IPS-20b (cell line): Measurements from ENCODE around the gene ADCY5.
A peak's percentile ranks its signal among the peaks of the same experiment; 100 is the strongest.

ENCODE experiments used
- H3K27ac ChIP-seq: one replicate; pipeline ENCODE4 v1.5.1; 2013; ENCODE audit warnings: low read length
- H3K27me3 ChIP-seq: 2 replicates; pipeline ENCODE4 v1.6.1; 2013; ENCODE audit warnings: mild to moderate bottlenecking, low read length, inconsistent platforms; ENCODE audit not compliant: insufficient read depth
- H3K36me3 ChIP-seq: 2 replicates; pipeline ENCODE4 v1.6.1; 2013; ENCODE audit warnings: low read depth, mild to moderate bottlenecking, inconsistent platforms, low read length, moderate library complexity; ENCODE audit not compliant: insufficient read depth
- H3K4me1 ChIP-seq: 2 replicates; pipeline ENCODE4 v1.6.1; 2013; ENCODE audit warnings: mild to moderate bottlenecking, control low read depth, inconsistent platforms, low read length, moderate library complexity; ENCODE audit not compliant: insufficient read depth
- H3K4me3 ChIP-seq: 2 replicates; pipeline ENCODE4 v1.5.1; 2013; ENCODE audit warnings: mild to moderate bottlenecking, low read length, inconsistent platforms
- H3K9ac ChIP-seq: 2 replicates; pipeline ENCODE4 v1.6.1; 2013; ENCODE audit warnings: low read depth, mild to moderate bottlenecking, inconsistent platforms, low read length, moderate library complexity
- H3K9me3 ChIP-seq: 2 replicates; pipeline ENCODE4 v1.6.1; 2013; ENCODE audit warnings: mild to moderate bottlenecking, low read depth, low read length, inconsistent platforms; ENCODE audit not compliant: insufficient read depth

Gene ADCY5

DNA sequence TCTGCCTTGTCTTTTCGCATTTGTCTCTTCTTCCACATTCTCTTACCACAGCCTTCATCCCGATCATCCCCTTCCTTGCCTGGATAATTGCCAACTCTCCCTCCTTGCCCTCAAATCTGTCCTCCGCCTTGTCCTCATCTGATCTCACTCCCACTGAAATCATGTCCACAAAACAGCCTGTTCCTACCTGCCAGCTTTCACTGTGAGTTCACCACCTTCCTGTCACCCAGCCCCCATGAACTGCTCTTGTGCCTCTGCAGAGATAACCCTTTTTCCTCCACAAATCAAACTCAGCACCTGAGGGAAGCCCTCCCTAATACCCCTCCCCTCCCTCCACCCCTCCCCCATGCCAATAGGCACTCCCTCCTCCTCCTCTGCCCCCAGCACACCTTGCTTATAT is 4.8 kb upstream of the ADCY5 start:
- Histone ChIP-seq H3K27ac (no peak overlapping the region), H3K27me3 (peaks cover 26% of the 10 kb centered on the region), H3K9ac (no peak overlapping the region), H3K4me1 (peaks cover 10% of the 10 kb centered on the region; the same call in 1 of the 2 replicates), H3K9me3 (no peaks in the 10 kb centered on the region), H3K36me3 (no peaks in the 10 kb centered on the region), H3K4me3 (no peak overlapping the region)

GRCh38 chr3:123451186-123451585 is 2.3 kb upstream of the ADCY5 start:
- no peaks in the 10 kb centered on the region for H3K9me3 ChIP-seq
- no peak overlapping the region for H3K27ac ChIP-seq
- H3K9ac ChIP-seq = no peak overlapping the region
- no peaks in the 10 kb centered on the region for H3K36me3 ChIP-seq
- no peaks in the 10 kb centered on the region for H3K4me1 ChIP-seq
- H3K27me3 ChIP-seq = peaks cover 49% of the 10 kb centered on the region
- H3K4me3 ChIP-seq = no peak overlapping the region

DNA sequence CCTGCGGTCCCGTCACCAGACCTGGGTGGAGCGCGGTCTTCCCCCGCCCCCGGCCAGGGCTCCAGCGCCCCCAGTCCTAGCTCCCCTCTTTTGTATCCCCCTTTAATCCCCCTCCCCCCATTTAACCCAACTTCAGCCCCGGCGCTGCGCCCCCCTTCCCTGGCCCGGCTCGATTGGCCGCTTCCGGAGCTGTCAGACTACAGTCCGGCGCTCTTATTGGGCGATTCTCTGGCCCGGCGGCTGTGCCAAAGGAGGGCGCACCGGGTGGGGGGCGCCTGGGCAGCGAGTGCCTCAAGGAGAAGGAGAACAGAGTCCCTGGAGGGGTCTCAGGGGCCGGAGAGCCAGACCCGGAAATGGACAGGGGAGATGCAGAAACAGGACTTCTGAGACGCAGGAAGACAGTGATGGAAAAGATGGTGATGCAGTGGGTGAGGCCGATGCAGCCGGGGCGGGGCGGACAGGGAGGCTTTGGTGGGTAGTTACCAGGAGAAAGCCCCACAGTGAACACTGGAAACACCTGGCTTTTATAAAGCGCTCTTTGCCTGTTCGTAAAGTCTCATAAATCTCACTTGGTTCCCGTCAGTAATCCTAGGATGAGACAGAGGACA is 1.2 kb upstream of the ADCY5 start:
- peaks cover 60% of the 10 kb centered on the region for H3K27me3 ChIP-seq
- H3K9me3 ChIP-seq = no peaks in the 10 kb centered on the region
- peaks cover under 1% of the 10 kb centered on the region; the same call in 1 of the 2 replicates for H3K4me1 ChIP-seq
- H3K27ac ChIP-seq = no peak overlapping the region
- no peak overlapping the region for H3K9ac ChIP-seq
- peak overlapping the region; percentile 68; the same call in 1 of the 2 replicates for H3K4me3 ChIP-seq
- no peaks in the 10 kb centered on the region for H3K36me3 ChIP-seq

DNA sequence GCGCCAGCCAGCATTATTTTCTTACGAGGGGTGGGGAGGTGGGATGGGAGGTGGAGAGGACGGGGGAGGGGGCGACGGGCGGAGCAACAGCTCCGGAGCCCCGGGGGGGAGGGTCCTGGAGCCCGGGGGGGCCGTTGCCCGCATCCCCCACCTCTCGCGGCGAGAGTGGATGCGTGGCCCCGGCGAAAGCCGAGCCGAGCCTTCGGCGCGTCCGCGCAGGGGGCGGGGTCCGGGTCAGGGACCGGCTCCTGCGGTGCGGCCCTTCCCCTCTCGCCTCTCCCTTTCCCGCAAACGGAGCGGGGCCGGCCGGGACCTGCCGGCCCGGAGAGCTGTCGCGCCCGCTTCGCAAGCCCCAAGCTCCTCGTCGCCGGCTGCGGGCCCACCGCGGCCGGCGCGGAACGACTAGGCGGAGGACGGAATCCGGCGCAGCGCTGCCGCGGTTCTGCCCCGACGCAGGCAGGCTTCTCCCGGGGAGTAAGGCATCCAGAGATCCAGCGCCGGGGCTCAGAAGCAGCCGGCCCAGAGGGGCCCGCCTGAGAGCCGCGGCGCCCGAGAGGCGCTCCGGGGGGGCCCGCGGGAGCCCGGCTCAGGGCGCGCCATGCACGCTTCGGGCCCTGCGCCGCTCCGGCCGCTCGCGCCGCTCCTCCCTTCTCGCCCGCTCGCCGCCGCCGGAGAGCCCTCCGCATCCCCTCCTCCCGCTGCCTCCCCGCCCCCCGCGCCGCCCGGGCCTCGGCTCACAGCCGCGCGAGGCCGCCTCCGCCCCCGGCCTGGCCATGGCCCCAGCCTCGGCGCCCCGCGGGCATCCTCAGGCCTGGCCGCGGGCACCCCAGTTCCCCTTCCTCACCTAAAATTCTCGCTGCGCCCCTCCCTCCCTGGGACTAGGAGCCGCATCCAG is 459 bp upstream of the ADCY5 start:
- H3K9ac ChIP-seq = no peak overlapping the region
- peak overlapping the region; percentile 68; the same call in 1 of the 2 replicates for H3K4me3 ChIP-seq
- no peaks in the 10 kb centered on the region for H3K9me3 ChIP-seq
- H3K36me3 ChIP-seq = no peaks in the 10 kb centered on the region
- peaks cover 67% of the 10 kb centered on the region for H3K27me3 ChIP-seq
- H3K4me1 ChIP-seq = peaks cover 4% of the 10 kb centered on the region; the same call in 1 of the 2 replicates
- H3K27ac ChIP-seq = no peak overlapping the region

GRCh38 chr3:123447749-123448517 is 957 bp downstream of the ADCY5 start:
- no peaks in the 10 kb centered on the region for H3K36me3 ChIP-seq
- H3K4me1 ChIP-seq = peaks cover 4% of the 10 kb centered on the region; the same call in 1 of the 2 replicates
- no peaks in the 10 kb centered on the region for H3K9me3 ChIP-seq
- peak overlapping the region; percentile 68; the same call in 1 of the 2 replicates for H3K4me3 ChIP-seq
- no peak overlapping the region for H3K27ac ChIP-seq
- peaks cover 68% of the 10 kb centered on the region for H3K27me3 ChIP-seq
- no peak overlapping the region for H3K9ac ChIP-seq

DNA sequence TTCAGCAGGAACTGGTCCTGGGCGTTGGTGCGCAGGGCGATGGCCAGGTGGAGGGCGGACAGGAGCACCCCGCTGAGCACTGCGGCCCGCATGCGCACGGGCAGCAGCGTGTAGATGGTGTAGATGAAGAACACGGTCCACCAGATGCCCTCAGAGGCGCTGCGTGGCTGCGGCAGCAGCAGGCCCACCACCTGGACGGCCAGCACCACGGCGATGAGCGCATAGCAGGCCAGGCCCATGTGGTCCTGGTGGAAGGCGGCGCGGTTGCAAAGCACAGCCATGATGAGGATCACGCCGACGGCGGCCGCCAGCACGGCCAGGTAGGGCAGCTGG is 1.5 kb downstream of the ADCY5 start:
- H3K36me3 ChIP-seq = no peaks in the 10 kb centered on the region
- H3K4me1 ChIP-seq = peaks cover 4% of the 10 kb centered on the region; the same call in 1 of the 2 replicates
- no peak overlapping the region for H3K27ac ChIP-seq
- H3K27me3 ChIP-seq = peaks cover 68% of the 10 kb centered on the region
- H3K9me3 ChIP-seq = no peaks in the 10 kb centered on the region
- no peak overlapping the region for H3K9ac ChIP-seq
- H3K4me3 ChIP-seq = no peak overlapping the region

- Histone ChIP-seq H3K9ac (no peak overlapping the region), H3K36me3 (no peaks in the 10 kb centered on the region), H3K4me3 (no peak overlapping the region), H3K27me3 (peaks cover 68% of the 10 kb centered on the region), H3K9me3 (no peaks in the 10 kb centered on the region), H3K4me1 (peaks cover 4% of the 10 kb centered on the region; the same call in 1 of the 2 replicates), H3K27ac (no peak overlapping the region)
Measured at GRCh38 chr3:123446610-123447109, 2.2 kb downstream of the ADCY5 start.

GRCh38 chr3:123446210-123446609 is 2.7 kb downstream of the ADCY5 start:
- H3K4me3 ChIP-seq = no peak overlapping the region
- H3K27ac ChIP-seq = no peak overlapping the region
- peaks cover 4% of the 10 kb centered on the region; the same call in 1 of the 2 replicates for H3K4me1 ChIP-seq
- H3K9ac ChIP-seq = no peak overlapping the region
- H3K27me3 ChIP-seq = peaks cover 65% of the 10 kb centered on the region
- H3K9me3 ChIP-seq = no peaks in the 10 kb centered on the region
- no peaks in the 10 kb centered on the region for H3K36me3 ChIP-seq

GRCh38 chr3:123445702-123446101 is 3.2 kb downstream of the ADCY5 start:
- peaks cover 60% of the 10 kb centered on the region for H3K27me3 ChIP-seq
- peaks cover 4% of the 10 kb centered on the region; the same call in 1 of the 2 replicates for H3K4me1 ChIP-seq

GRCh38 chr3:123444744-123445143 is 4.1 kb downstream of the ADCY5 start:
- peaks cover 50% of the 10 kb centered on the region for H3K27me3 ChIP-seq
- H3K27ac ChIP-seq = no peak overlapping the region
- peaks cover 4% of the 10 kb centered on the region; the same call in 1 of the 2 replicates for H3K4me1 ChIP-seq
- no peak overlapping the region for H3K9ac ChIP-seq
- H3K4me3 ChIP-seq = no peak overlapping the region
- H3K9me3 ChIP-seq = no peaks in the 10 kb centered on the region
- no peaks in the 10 kb centered on the region for H3K36me3 ChIP-seq

More at GRCh38 chr3:123445702-123446101, 3.2 kb downstream of the ADCY5 start:
- Histone ChIP-seq H3K9me3 (no peaks in the 10 kb centered on the region), H3K27ac (no peak overlapping the region), H3K4me3 (no peak overlapping the region), H3K9ac (no peak overlapping the region), H3K36me3 (no peaks in the 10 kb centered on the region)

GRCh38 chr3:123444023-123444422 is 4.9 kb downstream of the ADCY5 start:
- peaks cover 46% of the 10 kb centered on the region for H3K27me3 ChIP-seq
- H3K27ac ChIP-seq = no peak overlapping the region
- H3K9me3 ChIP-seq = no peaks in the 10 kb centered on the region
- no peaks in the 10 kb centered on the region for H3K36me3 ChIP-seq
- H3K4me1 ChIP-seq = peaks cover 4% of the 10 kb centered on the region; the same call in 1 of the 2 replicates
- no peak overlapping the region for H3K9ac ChIP-seq
- no peak overlapping the region for H3K4me3 ChIP-seq
